LNCaP clone FGC (cell line): ENCODE measurements around the gene PADI3.

Experiments used
- DNase-seq: peaks from one replicate; pipeline ENCODE4 v3.0.0-alpha.2; 2011; ENCODE audit warnings: low read depth
- H3K4me3 ChIP-seq: 2 replicates; pipeline ENCODE4 v1.5.1; 2011; ENCODE audit warnings: mild to moderate bottlenecking, low read depth, low read length, control low read depth
- CTCF ChIP-seq: IDR thresholded peaks from 2 replicates; pipeline ENCODE4 v1.5.1; 2012; ENCODE audit warnings: mild to moderate bottlenecking; ENCODE audit not compliant: control insufficient read depth, insufficient read depth; ENCODE audit errors: extremely low read depth

PADI3 gene

GRCh38 chr1:17250601-17251000 lies 1.7 kb downstream of the PADI3 start:
- DNase-seq = no peak
- H3K4me3 ChIP-seq = no peak overlapping the region

GRCh38 chr1:17251246-17251645 lies 2.3 kb downstream of the PADI3 start:
- no peak for DNase-seq
- no peak overlapping the region for H3K4me3 ChIP-seq
- TF ChIP-seq CTCF = no peak

More at GRCh38 chr1:17250601-17251000, 1.7 kb downstream of the PADI3 start:
- no peak for TF ChIP-seq CTCF

GRCh38 chr1:17251701-17252376 lies 2.9 kb downstream of the PADI3 start:
- DNase-seq = no peak
- TF ChIP-seq CTCF = no peak

GRCh38 chr1:17255336-17255735 lies 6.4 kb downstream of the PADI3 start:
- H3K4me3 ChIP-seq = no peak overlapping the region
- DNase-seq = no peak
- no peak for TF ChIP-seq CTCF

More at GRCh38 chr1:17251701-17252376, 2.9 kb downstream of the PADI3 start:
- H3K4me3 ChIP-seq = no peak overlapping the region

GRCh38 chr1:17258116-17258757 lies 9.3 kb downstream of the PADI3 start:
- no peak for DNase-seq
- no peak overlapping the region for H3K4me3 ChIP-seq
- TF ChIP-seq CTCF = no peak

GRCh38 chr1:17258758-17259130 lies 9.8 kb downstream of the PADI3 start:
- no peak for DNase-seq
- TF ChIP-seq CTCF = no peak
- no peak overlapping the region for H3K4me3 ChIP-seq
